MM.1S (cell line): ENCODE results near the gene WRAP73.

Experiments used
- DNase-seq: peaks from one replicate; pipeline ENCODE4 v3.0.0-alpha.2; 2015
- H2AFZ ChIP-seq: fragments of 300-600 bp; sonication (generic); 2 replicates; pipeline ENCODE4 v1.6.0; 2016; ENCODE audit warnings: antibody characterized with exemption, low read length
- H3F3A ChIP-seq: fragments of 300-600 bp; sonication (generic); 2 replicates; pipeline ENCODE4 v1.6.1; 2016; ENCODE audit warnings: mild to moderate bottlenecking, antibody characterized with exemption, low read length, moderate library complexity, mixed read lengths; ENCODE audit not compliant: insufficient read depth
- H3K27ac ChIP-seq: fragments of 300-600 bp; sonication (generic); 2 replicates; pipeline ENCODE4 v1.5.1; 2016; ENCODE audit warnings: mild to moderate bottlenecking, low read length
- H3K27me3 ChIP-seq: fragments of 300-600 bp; sonication (generic); replicated peaks from 2 replicates; pipeline ENCODE4 v1.6.0; 2016; ENCODE audit warnings: low read length; ENCODE audit not compliant: insufficient read depth
- H3K36me3 ChIP-seq: fragments of 300-600 bp; sonication (generic); replicated peaks from 2 replicates; pipeline ENCODE4 v1.6.1; 2016; ENCODE audit warnings: mild to moderate bottlenecking, low read length, mixed read lengths; ENCODE audit not compliant: insufficient read depth
- H3K4me1 ChIP-seq: fragments of 300-600 bp; sonication (generic); 2 replicates; pipeline ENCODE4 v1.6.1; 2016; ENCODE audit warnings: low read length, mixed read lengths
- H3K4me2 ChIP-seq: fragments of 300-600 bp; sonication (generic); 2 replicates; pipeline ENCODE4 v1.6.0; 2016; ENCODE audit warnings: low read depth, low read length
- H3K4me3 ChIP-seq: fragments of 300-600 bp; sonication (generic); 2 replicates; pipeline ENCODE4 v1.5.1; 2016; ENCODE audit warnings: low read length, mixed read lengths
- H3K79me2 ChIP-seq: fragments of 300-600 bp; sonication (generic); 2 replicates; pipeline ENCODE4 v1.6.1; 2016; ENCODE audit warnings: mixed run types, low read length, mixed read lengths
- H3K9ac ChIP-seq: fragments of 300-600 bp; sonication (generic); 2 replicates; pipeline ENCODE4 v1.6.1; 2016; ENCODE audit warnings: low read length, mixed read lengths
- H3K9me2 ChIP-seq: fragments of 300-600 bp; sonication (generic); replicated peaks from 2 replicates; pipeline ENCODE4 v1.6.1; 2016; ENCODE audit warnings: mild to moderate bottlenecking, low read length, mixed read lengths; ENCODE audit not compliant: insufficient read depth
- H3K9me3 ChIP-seq: fragments of 300-600 bp; sonication (generic); replicated peaks from 2 replicates; pipeline ENCODE4 v1.6.1; 2016; ENCODE audit warnings: mild to moderate bottlenecking, low read length, mixed read lengths; ENCODE audit not compliant: insufficient read depth
- H4K20me1 ChIP-seq: fragments of 300-600 bp; sonication (generic); 2 replicates; pipeline ENCODE4 v1.6.1; 2016; ENCODE audit warnings: mild to moderate bottlenecking, low read length, moderate library complexity, mixed read lengths; ENCODE audit not compliant: insufficient read depth
- CTCF ChIP-seq: fragments of 300-600 bp; sonication (generic); IDR thresholded peaks from 2 replicates; pipeline ENCODE4 v1.5.1; 2016; ENCODE audit warnings: antibody characterized with exemption, low read length, mixed read lengths
- EZH2 ChIP-seq: fragments of 300-600 bp; sonication (generic); optimal IDR thresholded peaks from 2 replicates; pipeline ENCODE3; 2017; ENCODE audit warnings: low read depth, mild to moderate bottlenecking, antibody characterized with exemption, low read length, mixed read lengths
- EZH2phosphoT487 ChIP-seq: fragments of 300-600 bp; sonication (generic); IDR thresholded peaks from 2 replicates; pipeline ENCODE4 v1.6.1; 2018; ENCODE audit warnings: antibody characterized with exemption, low read length

Gene WRAP73

GRCh38 chr1:3632298-3632697 lies 17.6 kb downstream of the WRAP73 start:
- H3F3A ChIP-seq, result peaks cover 17% of the 10 kb centered on the region
- no peak for TF ChIP-seq EZH2phosphoT487
- no peak for TF ChIP-seq EZH2
- no peak for TF ChIP-seq CTCF
- no peak overlapping the region for H3K27ac ChIP-seq
- no peak overlapping the region for H2AFZ ChIP-seq
- peaks cover 26% of the 10 kb centered on the region for H3K4me1 ChIP-seq
- no peaks in the 10 kb centered on the region for H3K9me3 ChIP-seq
- no peaks in the 10 kb centered on the region for H4K20me1 ChIP-seq
- no peak overlapping the region for H3K4me2 ChIP-seq
- H3K9ac ChIP-seq, result no peak overlapping the region
- no peak overlapping the region for H3K4me3 ChIP-seq
- no peaks in the 10 kb centered on the region for H3K79me2 ChIP-seq
- H3K36me3 ChIP-seq, result 0 out of 2 replicates have a peak, but pooled peaks cover 3% of the 10 kb centered on the region
- no peaks in the 10 kb centered on the region for H3K9me2 ChIP-seq
- no peak for DNase-seq
- H3K27me3 ChIP-seq, result no peaks in the 10 kb centered on the region

- peaks cover 26% of the 10 kb centered on the region for H3K4me1 ChIP-seq
- no peaks in the 10 kb centered on the region for H4K20me1 ChIP-seq
- H3K9ac ChIP-seq, result no peak overlapping the region
- DNase-seq, result no peak
- H3K27ac ChIP-seq, result no peak overlapping the region; the same call in 1 of the 2 replicates
- no peaks in the 10 kb centered on the region for H3K79me2 ChIP-seq
- no peaks in the 10 kb centered on the region for H3K9me2 ChIP-seq
- H3K4me2 ChIP-seq, result no peak overlapping the region
- TF ChIP-seq EZH2phosphoT487 (no peak), CTCF (no peak), EZH2 (no peak)
- peaks cover 17% of the 10 kb centered on the region for H3F3A ChIP-seq
- no peaks in the 10 kb centered on the region for H3K9me3 ChIP-seq
- H3K27me3 ChIP-seq, result no peaks in the 10 kb centered on the region
- no peak overlapping the region for H2AFZ ChIP-seq
- 0 out of 2 replicates have a peak, but pooled peaks cover 3% of the 10 kb centered on the region for H3K36me3 ChIP-seq
- no peak overlapping the region for H3K4me3 ChIP-seq
These were observed 18.3 kb downstream of the WRAP73 start for GRCh38 chr1:3631320-3632260.

GRCh38 chr1:3630914-3631313 lies 19.0 kb downstream of the WRAP73 start:
- Histone ChIP-seq H3K27ac (peak overlapping the region; percentile 62; the same call in 1 of the 2 replicates), H2AFZ (no peak overlapping the region), H3K79me2 (no peaks in the 10 kb centered on the region), H3K9me3 (no peaks in the 10 kb centered on the region), H4K20me1 (no peaks in the 10 kb centered on the region), H3K9ac (no peak overlapping the region), H3K4me3 (no peak overlapping the region), H3K4me2 (peak overlapping the region; percentile 42; the same call in 1 of the 2 replicates), H3F3A (peaks cover 17% of the 10 kb centered on the region), H3K36me3 (0 out of 2 replicates have a peak, but pooled peaks cover 3% of the 10 kb centered on the region), H3K9me2 (no peaks in the 10 kb centered on the region), H3K4me1 (peaks cover 29% of the 10 kb centered on the region), H3K27me3 (no peaks in the 10 kb centered on the region)
- TF ChIP-seq EZH2phosphoT487, result no peak
- TF ChIP-seq EZH2, result no peak
- TF ChIP-seq CTCF, result no peak
- DNase-seq, result no peak
